Ishikawa (cell line): ENCODE measurements around the gene THOP1.

Experiments used
- CEBPB ChIP-seq: IDR thresholded peaks from 2 replicates; pipeline ENCODE4 v1.6.1; 2012
- EP300 ChIP-seq: IDR thresholded peaks from 2 replicates; pipeline ENCODE4 v1.6.1; 2012; ENCODE audit warnings: borderline replicate concordance
- FOXM1 ChIP-seq: IDR thresholded peaks from 2 replicates; pipeline ENCODE4 v1.6.1; 2012; ENCODE audit warnings: low read depth, borderline replicate concordance
- NFIC ChIP-seq: IDR thresholded peaks from 2 replicates; pipeline ENCODE4 v1.6.1; 2012
- REST ChIP-seq: IDR thresholded peaks from 2 replicates; pipeline ENCODE4 v1.6.1; 2012; ENCODE audit warnings: low read depth, mild to moderate bottlenecking
- TAF1 ChIP-seq: IDR thresholded peaks from 2 replicates; pipeline ENCODE4 v1.6.1; 2012; ENCODE audit warnings: low read depth, mild to moderate bottlenecking

- TF ChIP-seq NFIC, result no peak
- no peak for TF ChIP-seq FOXM1
- TF ChIP-seq EP300, result no peak
- TF ChIP-seq CEBPB, result no peak
- TF ChIP-seq REST, result no peak
- no peak for TF ChIP-seq TAF1
Observed at GRCh38 chr19:2803486-2804155, 18.3 kb downstream of the THOP1 start.
